Measurements from ENCODE around the gene PLEKHH2.

GRCh38 chr2:43751476-43751990, 114.5 kb downstream of the PLEKHH2 start:
- TF ChIP-seq CTCF (IDR thresholded peaks at IDR 0.05) = no peak
- TF ChIP-seq POLR2A (IDR thresholded peaks at IDR 0.05) = no peak

Data from suprapubic skin (tissue), 3 donors.